Neuronal stem cell (in vitro differentiated cells): Measurements from ENCODE around the gene KLHL30.

Source experiments
- DNase-seq: peaks from one replicate; pipeline ENCODE4 v3.0.0-alpha.2; 2013; ENCODE audit warnings: low spot score
- H2AFZ ChIP-seq: one replicate; pipeline ENCODE4 v1.6.1; 2013; ENCODE audit warnings: mild to moderate bottlenecking, low read length, inconsistent platforms
- H2AK5ac ChIP-seq: 2 replicates; pipeline ENCODE4 v1.6.1; 2013; ENCODE audit warnings: low read depth, mild to moderate bottlenecking, inconsistent platforms, low read length, moderate library complexity, mixed read lengths
- H2BK120ac ChIP-seq: 2 replicates; pipeline ENCODE4 v1.6.1; 2013; ENCODE audit warnings: low read depth, mild to moderate bottlenecking, inconsistent platforms, low read length, moderate library complexity, mixed read lengths
- H2BK12ac ChIP-seq: one replicate; pipeline ENCODE4 v1.6.1; 2013; ENCODE audit warnings: low read length, inconsistent platforms
- H2BK15ac ChIP-seq: 2 replicates; pipeline ENCODE4 v1.6.1; 2013; ENCODE audit warnings: mild to moderate bottlenecking, low read length, inconsistent platforms, mixed read lengths
- H2BK5ac ChIP-seq: one replicate; pipeline ENCODE4 v1.6.1; 2013; ENCODE audit warnings: inconsistent platforms, mild to moderate bottlenecking, low read length, moderate library complexity
- H3K14ac ChIP-seq: one replicate; pipeline ENCODE4 v1.6.1; 2013; ENCODE audit warnings: low read length, inconsistent platforms
- H3K18ac ChIP-seq: 2 replicates; pipeline ENCODE4 v1.6.1; 2013; ENCODE audit warnings: low read length, inconsistent platforms
- H3K23ac ChIP-seq: 2 replicates; pipeline ENCODE4 v1.6.1; 2013; ENCODE audit warnings: low read depth, mild to moderate bottlenecking, mixed read lengths, low read length, inconsistent platforms; ENCODE audit not compliant: poor library complexity
- H3K27ac ChIP-seq: replicated peaks from 3 replicates; pipeline ENCODE4 v1.5.1; 2013; ENCODE audit warnings: low read length, inconsistent platforms
- H3K27me3 ChIP-seq, 3 experiments: 2 replicates each; pipeline ENCODE4 v1.6.1; 2013; ENCODE audit warnings: low read length in 3 of 3, mild to moderate bottlenecking in 2 of 3, inconsistent platforms in 1 of 3, low read depth in 1 of 3, mixed read lengths in 1 of 3, moderate library complexity in 1 of 3; ENCODE audit not compliant: control insufficient read depth in 3 of 3, insufficient read depth in 3 of 3
- H3K36me3 ChIP-seq, 2 donors: replicated peaks in 1 of 2; 2 replicates each; pipeline ENCODE4 v1.6.1; 2013; ENCODE audit warnings: low read length in 2 of 2; ENCODE audit not compliant: control insufficient read depth in 2 of 2, insufficient read depth in 2 of 2
- H3K4ac ChIP-seq: 2 replicates; pipeline ENCODE4 v1.6.1; 2013; ENCODE audit warnings: inconsistent platforms, mild to moderate bottlenecking, low read length, moderate library complexity
- H3K4me1 ChIP-seq, 2 donors: 1 replicate in 1 of 2; 2 replicates in 1 of 2; pipeline ENCODE4 v1.6.1; 2013; ENCODE audit warnings: low read length in 2 of 2, low read depth in 1 of 2; ENCODE audit not compliant: control insufficient read depth in 2 of 2, insufficient read depth in 1 of 2
- H3K4me2 ChIP-seq: one replicate; pipeline ENCODE4 v1.6.1; 2013; ENCODE audit warnings: mild to moderate bottlenecking, low read length, inconsistent platforms; ENCODE audit not compliant: insufficient read depth, poor library complexity, severe bottlenecking
- H3K4me3 ChIP-seq, 2 donors: 2 replicates each; pipeline ENCODE4 v1.5.1; 2013; ENCODE audit warnings: low read length in 2 of 2, mild to moderate bottlenecking in 2 of 2, inconsistent platforms in 1 of 2, moderate library complexity in 1 of 2
- H3K79me1 ChIP-seq: one replicate; pipeline ENCODE4 v1.6.1; 2013; ENCODE audit warnings: low read depth, mild to moderate bottlenecking, inconsistent platforms, low read length, moderate library complexity
- H3K9ac ChIP-seq: one replicate; pipeline ENCODE4 v1.6.1; 2013; ENCODE audit warnings: mild to moderate bottlenecking, low read depth, low read length, inconsistent platforms; ENCODE audit not compliant: poor library complexity
- H3K9me3 ChIP-seq, 2 donors: replicated peaks in 1 of 2; 2 replicates each; pipeline versions ENCODE3 to v1.6.1; 2013; ENCODE audit warnings: low read length in 2 of 2, mild to moderate bottlenecking in 2 of 2, inconsistent platforms in 1 of 2, low read depth in 1 of 2, mixed read lengths in 1 of 2, moderate library complexity in 1 of 2; ENCODE audit not compliant: control insufficient read depth in 2 of 2, insufficient read depth in 1 of 2
- H4K8ac ChIP-seq: one replicate; pipeline ENCODE4 v1.6.1; 2013; ENCODE audit warnings: low read depth, mild to moderate bottlenecking, inconsistent platforms, low read length, moderate library complexity
- H4K91ac ChIP-seq: one replicate; pipeline ENCODE4 v1.6.1; 2013; ENCODE audit warnings: low read length, low read depth, mild to moderate bottlenecking, inconsistent platforms; ENCODE audit not compliant: poor library complexity
- WGBS, 2 donors: extraction: QIAGEN DNeasy Blood & Tissue Kit; methylation state at CpG; one replicate each; pipeline ENCODE4 v1.1.7; 2013; ENCODE audit warnings: missing lambda C conversion rate in 2 of 2, mixed read lengths in 1 of 2; ENCODE audit not compliant: insufficient read length in 2 of 2, insufficient replicate concordance in 1 of 2; ENCODE audit errors: extremely low coverage in 2 of 2; 5-methylcytosine and 5-hydroxymethylcytosine counted together

Gene KLHL30

DNA sequence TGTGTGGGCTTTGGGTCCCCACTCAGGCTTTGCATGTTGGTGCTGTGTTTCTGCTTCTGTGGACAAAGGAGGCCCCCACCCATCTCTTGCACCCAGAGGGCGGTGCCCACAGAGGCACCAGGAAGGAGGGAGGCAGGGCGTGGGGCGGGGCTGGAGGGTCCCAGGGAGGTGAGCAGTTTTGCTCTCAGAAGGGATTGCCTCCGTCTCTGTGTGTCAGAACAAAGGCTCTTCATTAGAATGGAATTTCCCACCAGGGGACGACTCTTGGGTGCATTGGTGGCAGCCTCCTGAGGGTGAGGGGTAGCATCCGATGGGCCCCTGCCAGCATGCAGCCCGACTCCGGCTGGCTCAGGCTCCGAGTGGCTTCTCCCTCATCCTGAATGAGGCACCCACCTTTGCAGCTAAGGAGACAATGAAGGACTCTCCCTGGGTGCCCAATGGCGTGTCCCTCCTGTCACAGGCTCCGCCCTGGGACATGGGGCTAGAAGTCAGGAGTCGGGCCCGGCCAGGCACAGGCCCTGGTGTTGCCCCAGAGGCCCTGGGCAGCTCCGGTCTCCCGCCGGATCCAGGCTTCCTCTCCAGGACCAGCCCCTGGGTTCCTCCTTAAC, 13.3 kb downstream of the KLHL30 start:
- DNase-seq: no peak
- no CpG with 5 or more reads among the region's 16 CpGs for WGBS, 2 donors
- H3K79me1 ChIP-seq: peaks cover 1% of the 10 kb centered on the region

DNA sequence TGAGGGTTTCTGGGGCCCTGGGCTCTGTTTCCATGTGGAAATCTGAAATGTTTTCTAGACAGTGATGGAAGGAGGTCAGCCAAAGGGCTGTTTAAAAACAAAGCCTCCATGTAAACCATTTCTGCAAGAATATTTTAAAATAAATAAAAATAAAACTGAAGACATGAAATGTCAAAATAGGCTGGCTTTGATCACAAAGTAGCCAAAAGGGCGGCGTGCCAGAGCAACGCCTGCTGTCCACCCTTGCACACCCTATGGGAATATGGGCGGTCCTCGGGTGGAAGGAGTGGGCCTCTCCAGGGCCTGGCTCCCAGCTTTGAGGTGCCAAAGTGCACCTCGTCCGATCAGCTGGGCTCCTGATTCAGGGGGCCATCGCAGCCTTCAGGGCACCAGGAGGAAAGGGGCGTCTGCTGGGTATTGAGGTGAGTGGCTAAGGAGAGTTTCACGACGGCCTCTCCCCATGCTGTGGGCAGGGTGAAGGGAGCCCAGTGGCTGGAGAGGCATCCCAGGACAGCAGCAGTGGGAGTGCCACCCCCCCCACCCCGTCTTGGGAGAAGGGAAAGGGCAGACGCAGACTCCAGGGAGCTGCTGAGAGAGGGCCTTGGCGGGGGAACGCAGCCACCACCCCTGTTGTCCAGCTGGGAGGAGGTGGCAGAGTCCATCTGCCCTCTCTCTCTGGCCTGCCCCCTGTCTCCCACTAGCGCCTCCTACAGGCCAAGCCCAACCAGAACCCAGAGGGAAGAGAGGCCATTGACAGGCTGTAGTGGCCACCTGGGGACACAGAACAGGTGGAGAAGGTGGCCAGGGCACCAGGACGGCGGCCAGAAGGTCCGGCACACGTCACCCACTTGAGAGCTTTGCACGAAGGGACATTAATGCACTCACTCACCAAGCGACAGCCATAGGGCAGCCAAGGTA, 14.6 kb downstream of the KLHL30 start:
- Histone ChIP-seq H2BK5ac (peak overlapping the region; percentile 53), H3K18ac (peak overlapping the region; percentile 44), H3K4ac (peak overlapping the region; percentile 84), H2AFZ (no peak overlapping the region), H2BK12ac (no peak overlapping the region), H3K79me1 (peaks cover 1% of the 10 kb centered on the region), H3K4me1 (peaks cover 6 to 12% of the 10 kb centered on the region in 2 donors), H3K27ac (no peak overlapping the region), H2BK120ac (no peak overlapping the region), H3K23ac (no peak overlapping the region), H3K9me3 (peaks cover 0 to 8% of the 10 kb centered on the region in 2 donors), H3K9ac (no peak overlapping the region), H3K36me3 (no peaks in the 10 kb centered on the region), H3K27me3 (peaks cover 0 to 7% (median 5%) of the 10 kb centered on the region in 3 experiments), H3K4me3 (no peak overlapping the region), H4K91ac (no peak overlapping the region), H3K14ac (peak overlapping the region; percentile 38), H2AK5ac (peak overlapping the region; percentile 94), H2BK15ac (peak overlapping the region; percentile 97), H4K8ac (peak overlapping the region; percentile 65), H3K4me2 (no peak overlapping the region)
- no CpG with 5 or more reads among the region's 22 CpGs for WGBS, 2 donors
- no peak for DNase-seq

More for the DNA sequence above, 13.3 kb downstream of the KLHL30 start:
- peaks cover 0 to 5% (median 0%) of the 10 kb centered on the region in 3 experiments for H3K27me3 ChIP-seq
- no peak overlapping the region for H3K4me3 ChIP-seq
- H2AK5ac ChIP-seq: peak overlapping the region; percentile 96
- peaks cover 6 to 12% of the 10 kb centered on the region in 2 donors for H3K4me1 ChIP-seq
- no peaks in the 10 kb centered on the region for H3K36me3 ChIP-seq
- H2BK120ac ChIP-seq: no peak overlapping the region
- peak overlapping the region; percentile 75 for H2BK5ac ChIP-seq
- H3K9me3 ChIP-seq: peaks cover 0 to 8% of the 10 kb centered on the region in 2 donors
- no peak overlapping the region for H3K27ac ChIP-seq
- H3K23ac ChIP-seq: no peak overlapping the region
- no peak overlapping the region for H3K4me2 ChIP-seq
- H2BK15ac ChIP-seq: peak overlapping the region; percentile 79
- no peak overlapping the region for H2AFZ ChIP-seq
- no peak overlapping the region for H3K14ac ChIP-seq
- no peak overlapping the region for H3K4ac ChIP-seq
- H4K8ac ChIP-seq: no peak overlapping the region
- H3K18ac ChIP-seq: peak overlapping the region; percentile 89
- H3K9ac ChIP-seq: no peak overlapping the region
- H2BK12ac ChIP-seq: no peak overlapping the region
- no peak overlapping the region for H4K91ac ChIP-seq

- no peak overlapping the region for H2AK5ac ChIP-seq
- no peak overlapping the region for H3K27ac ChIP-seq
- H3K36me3 ChIP-seq: no peaks in the 10 kb centered on the region
- no peak overlapping the region for H3K14ac ChIP-seq
- peaks cover 2% of the 10 kb centered on the region for H3K79me1 ChIP-seq
- no peak overlapping the region for H2BK5ac ChIP-seq
- no peak overlapping the region for H4K91ac ChIP-seq
- H3K27me3 ChIP-seq: peaks cover 4 to 20% (median 13%) of the 10 kb centered on the region in 3 experiments
- no peak overlapping the region for H3K9ac ChIP-seq
- peak overlapping the region; percentile 93 for H3K4ac ChIP-seq
- H2BK120ac ChIP-seq: peak overlapping the region; percentile 72
- H4K8ac ChIP-seq: no peak overlapping the region
- H3K4me2 ChIP-seq: no peak overlapping the region
- peak overlapping the region; percentile 94 for H2BK12ac ChIP-seq
- H3K9me3 ChIP-seq: peaks cover 0 to 8% of the 10 kb centered on the region in 2 donors
- no peak overlapping the region for H2AFZ ChIP-seq
- no peak overlapping the region for H2BK15ac ChIP-seq
- peak overlapping the region; percentile 65 for H3K18ac ChIP-seq
- no peak for DNase-seq
- no peak overlapping the region for H3K4me3 ChIP-seq
- H3K4me1 ChIP-seq: peaks cover 9 to 14% of the 10 kb centered on the region in 2 donors
- no peak overlapping the region for H3K23ac ChIP-seq
- no CpG with 5 or more reads among the region's 10 CpGs for WGBS, 2 donors
Measured at GRCh38 chr2:238154570-238154969, 16.1 kb downstream of the KLHL30 start.
